Measurements from ENCODE around the gene SRGAP1. TPM values are rescaled to one million over a fixed set of nuclear protein-coding genes. Genes with fewer than 3 reads are reported as not detected.

Gene SRGAP1
- total and polyA plus RNA-seq, 2 donors from 2014 or later: 1.8 to 13.5 TPM

- intact Hi-C loops (cut with DNase I): no loop called here
- TF ChIP-seq CTCF (IDR thresholded peaks at IDR 0.05; ENCODE audit: borderline replicate concordance, extremely low read depth, insufficient read depth): no peak
- Histone ChIP-seq H3K4me3 (ENCODE audit: low read length in 3 of 3) (no peak overlapping the region), H3K36me3 (ENCODE audit: control insufficient read depth in 2 of 3, insufficient read depth in 3 of 3, low read length in 3 of 3) (no peaks in the 10 kb centered on the region), H3K9me3 (ENCODE audit: control insufficient read depth in 2 of 3, insufficient read depth in 1 of 3, low read length in 3 of 3) (no peaks in the 10 kb centered on the region), H3K27ac (ENCODE audit: low read depth in 2 of 2, low read length in 2 of 2) (peak overlapping the region in 1 of 2 donors; percentile 6), H3K9ac (ENCODE audit: low read length in 3 of 3) (no peak overlapping the region), H3K4me1 (ENCODE audit: control insufficient read depth in 2 of 3, insufficient read depth in 2 of 3, low read depth in 1 of 3, low read length in 3 of 3) (peaks cover 0 to 3% (median 0%) of the 10 kb centered on the region in 3 donors), H3K27me3 (ENCODE audit: control insufficient read depth, insufficient read depth, low read length) (no peaks in the 10 kb centered on the region)
- no peak for FAIRE-seq
- peak in 1 of 5 donors; percentile 35 for DNase-seq
Observed at GRCh38 chr12:63940310-63941005, 96.0 kb downstream of the SRGAP1 start.

- Histone ChIP-seq H3K9me3 (ENCODE audit: control insufficient read depth in 2 of 3, insufficient read depth in 1 of 3, low read length in 3 of 3) (no peaks in the 10 kb centered on the region), H3K9ac (ENCODE audit: low read length in 3 of 3) (no peak overlapping the region), H3K4me1 (ENCODE audit: control insufficient read depth in 2 of 3, insufficient read depth in 2 of 3, low read depth in 1 of 3, low read length in 3 of 3) (peaks cover 0 to 3% (median 3%) of the 10 kb centered on the region in 3 donors), H3K27me3 (ENCODE audit: control insufficient read depth, insufficient read depth, low read length) (no peaks in the 10 kb centered on the region), H3K36me3 (ENCODE audit: control insufficient read depth in 2 of 3, insufficient read depth in 3 of 3, low read length in 3 of 3) (no peaks in the 10 kb centered on the region), H3K4me3 (ENCODE audit: low read length in 3 of 3) (no peak overlapping the region), H3K27ac (ENCODE audit: low read depth in 2 of 2, low read length in 2 of 2) (no peak overlapping the region)
- no peak for FAIRE-seq
- intact Hi-C loops (cut with DNase I): no loop called here
- no peak for TF ChIP-seq CTCF (IDR thresholded peaks at IDR 0.05; ENCODE audit: borderline replicate concordance, extremely low read depth, insufficient read depth)
- DNase-seq: no peak
Observed at GRCh38 chr12:63941166-63941800, 96.8 kb downstream of the SRGAP1 start.

- Histone ChIP-seq H3K4me3 (ENCODE audit: low read length in 3 of 3) (no peak overlapping the region), H3K9me3 (ENCODE audit: control insufficient read depth in 2 of 3, insufficient read depth in 1 of 3, low read length in 3 of 3) (no peaks in the 10 kb centered on the region), H3K27ac (ENCODE audit: low read depth in 2 of 2, low read length in 2 of 2) (no peak overlapping the region), H3K36me3 (ENCODE audit: control insufficient read depth in 2 of 3, insufficient read depth in 3 of 3, low read length in 3 of 3) (no peaks in the 10 kb centered on the region), H3K9ac (ENCODE audit: low read length in 3 of 3) (no peak overlapping the region), H3K4me1 (ENCODE audit: control insufficient read depth in 2 of 3, insufficient read depth in 2 of 3, low read depth in 1 of 3, low read length in 3 of 3) (peaks cover 0 to 3% (median 3%) of the 10 kb centered on the region in 3 donors), H3K27me3 (ENCODE audit: control insufficient read depth, insufficient read depth, low read length) (no peaks in the 10 kb centered on the region)
- intact Hi-C loops (cut with DNase I): no loop called here
- FAIRE-seq (no peak), DNase-seq (no peak)
- no peak for TF ChIP-seq CTCF (IDR thresholded peaks at IDR 0.05; ENCODE audit: borderline replicate concordance, extremely low read depth, insufficient read depth)
Observed at GRCh38 chr12:63941879-63942278, 97.4 kb downstream of the SRGAP1 start.

All from kidney (tissue), 14 donors.